Keratinocyte (primary cell): ENCODE measurements around the gene NLGN1.

Source experiments
- CTCF ChIP-seq, 3 experiments: IDR thresholded peaks in 1 of 3; conservative IDR thresholded peaks in 1 of 3; optimal IDR thresholded peaks in 1 of 3; 2 replicates in 2 of 3; 3 replicates in 1 of 3; pipeline versions ENCODE3 to v1.5.1; 2011; ENCODE audit warnings: low read length in 3 of 3, mild to moderate bottlenecking in 3 of 3, moderate library complexity in 2 of 3, control low read depth in 1 of 3, inconsistent platforms in 1 of 3; ENCODE audit not compliant: insufficient read depth in 2 of 3; ENCODE audit errors: extremely low read depth in 1 of 3
- EZH2 ChIP-seq: IDR thresholded peaks from one replicate; pipeline ENCODE4 v1.6.1; 2012; ENCODE audit warnings: inconsistent platforms, mild to moderate bottlenecking, low read length, moderate library complexity

- no peak for TF ChIP-seq CTCF (optimal IDR thresholded peaks at IDR 0.05 in 1 of 3, IDR thresholded peaks at IDR 0.05 in 1 of 3, conservative IDR thresholded peaks at IDR 0.05 in 1 of 3; ENCODE audit: extremely low read depth in 1 of 3, insufficient read depth in 2 of 3, low read length in 3 of 3)
- no peak for TF ChIP-seq EZH2
Measured at GRCh38 chr3:173849489-173849888, 451.9 kb downstream of the NLGN1 start.
